IPS-20b (cell line): ENCODE data around the gene ZNF107.
"Not testable (repeated sequence)": the region's sequence is repeated elsewhere in the genome, so short reads cannot be mapped to it uniquely, and the experiment has no call there.

ENCODE experiments used
- H3K27ac ChIP-seq: one replicate; pipeline ENCODE4 v1.5.1; 2013; ENCODE audit warnings: low read length
- H3K27me3 ChIP-seq: 2 replicates; pipeline ENCODE4 v1.6.1; 2013; ENCODE audit warnings: mild to moderate bottlenecking, low read length, inconsistent platforms; ENCODE audit not compliant: insufficient read depth
- H3K36me3 ChIP-seq: 2 replicates; pipeline ENCODE4 v1.6.1; 2013; ENCODE audit warnings: low read depth, mild to moderate bottlenecking, inconsistent platforms, low read length, moderate library complexity; ENCODE audit not compliant: insufficient read depth
- H3K4me1 ChIP-seq: 2 replicates; pipeline ENCODE4 v1.6.1; 2013; ENCODE audit warnings: mild to moderate bottlenecking, control low read depth, inconsistent platforms, low read length, moderate library complexity; ENCODE audit not compliant: insufficient read depth
- H3K4me3 ChIP-seq: 2 replicates; pipeline ENCODE4 v1.5.1; 2013; ENCODE audit warnings: mild to moderate bottlenecking, low read length, inconsistent platforms
- H3K9ac ChIP-seq: 2 replicates; pipeline ENCODE4 v1.6.1; 2013; ENCODE audit warnings: low read depth, mild to moderate bottlenecking, inconsistent platforms, low read length, moderate library complexity
- H3K9me3 ChIP-seq: 2 replicates; pipeline ENCODE4 v1.6.1; 2013; ENCODE audit warnings: mild to moderate bottlenecking, low read depth, low read length, inconsistent platforms; ENCODE audit not compliant: insufficient read depth

ZNF107 gene

DNA sequence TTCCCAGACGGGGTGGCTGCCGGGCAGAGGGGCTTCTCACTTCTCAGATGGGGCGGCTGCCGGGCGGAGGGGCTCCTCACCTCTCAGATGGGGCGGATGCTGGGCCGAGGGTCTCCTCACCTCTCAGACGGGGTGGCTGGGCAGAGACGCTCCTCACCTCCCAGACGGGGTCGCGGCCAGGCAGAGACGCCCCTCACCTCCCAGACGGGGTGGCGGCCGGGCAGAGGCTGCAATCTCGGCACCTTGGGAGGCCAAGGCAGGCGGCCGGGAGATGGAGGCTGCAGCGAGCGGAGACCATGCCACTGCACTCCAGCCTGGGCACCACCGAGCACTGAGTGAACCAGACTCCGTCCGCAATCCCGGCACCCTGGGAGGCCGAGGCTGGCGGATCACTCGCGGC is 73.0 kb downstream of the ZNF107 start:
- not testable (repeated sequence) for H3K4me3 ChIP-seq, H3K36me3 ChIP-seq, H3K27me3 ChIP-seq, H3K9ac ChIP-seq, H3K4me1 ChIP-seq, H3K27ac ChIP-seq
- peaks cover 44% of the 10 kb centered on the region for H3K9me3 ChIP-seq

DNA sequence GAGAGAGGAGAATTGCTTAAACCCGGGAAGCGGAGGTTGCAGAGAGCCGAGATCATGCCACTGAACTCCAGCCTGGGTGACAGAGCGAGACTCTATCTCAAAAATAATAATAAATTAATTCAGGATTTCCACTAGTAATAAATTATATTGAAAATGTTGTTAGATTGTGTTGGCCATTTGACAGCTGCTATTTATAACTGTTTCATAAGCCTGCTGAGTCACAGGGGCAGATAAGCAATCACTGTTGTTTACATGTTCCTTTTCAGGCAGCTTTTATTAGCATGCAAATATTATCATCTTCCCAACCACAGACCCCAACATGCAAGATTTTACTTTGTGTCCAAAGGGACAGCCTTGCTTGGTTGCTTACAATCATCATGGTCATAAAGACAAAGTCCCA is 78.7 kb downstream of the ZNF107 start:
- H3K4me1 ChIP-seq = no peaks in the 10 kb centered on the region
- H3K4me3 ChIP-seq = no peak overlapping the region
- peaks cover 74% of the 10 kb centered on the region for H3K9me3 ChIP-seq
- H3K9ac ChIP-seq = no peak overlapping the region
- no peaks in the 10 kb centered on the region for H3K36me3 ChIP-seq
- no peak overlapping the region for H3K27ac ChIP-seq
- H3K27me3 ChIP-seq = no peaks in the 10 kb centered on the region

DNA sequence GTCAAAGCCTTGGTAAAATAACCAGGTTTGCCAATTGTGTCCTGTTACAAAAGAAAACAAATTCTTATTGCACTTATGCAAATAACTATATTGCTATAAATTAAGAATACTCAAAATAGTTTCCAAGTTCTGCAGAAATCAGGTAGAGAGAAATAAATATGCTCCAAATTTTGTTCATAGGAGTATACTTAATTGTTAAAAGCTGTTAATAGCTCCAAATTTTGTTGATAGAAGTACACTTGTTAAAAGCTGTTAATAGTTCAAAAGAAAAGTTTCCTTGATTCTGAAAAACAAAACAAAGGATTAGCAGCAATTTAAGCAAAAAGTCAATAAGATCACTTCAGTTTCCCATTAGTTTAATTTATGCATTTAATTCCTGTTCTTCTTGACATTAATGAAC is 81.9 kb downstream of the ZNF107 start:
- Histone ChIP-seq H3K4me1 (no peaks in the 10 kb centered on the region), H3K27ac (no peak overlapping the region), H3K4me3 (no peak overlapping the region), H3K9ac (no peak overlapping the region), H3K27me3 (no peaks in the 10 kb centered on the region), H3K9me3 (peaks cover 78% of the 10 kb centered on the region), H3K36me3 (no peaks in the 10 kb centered on the region)

DNA sequence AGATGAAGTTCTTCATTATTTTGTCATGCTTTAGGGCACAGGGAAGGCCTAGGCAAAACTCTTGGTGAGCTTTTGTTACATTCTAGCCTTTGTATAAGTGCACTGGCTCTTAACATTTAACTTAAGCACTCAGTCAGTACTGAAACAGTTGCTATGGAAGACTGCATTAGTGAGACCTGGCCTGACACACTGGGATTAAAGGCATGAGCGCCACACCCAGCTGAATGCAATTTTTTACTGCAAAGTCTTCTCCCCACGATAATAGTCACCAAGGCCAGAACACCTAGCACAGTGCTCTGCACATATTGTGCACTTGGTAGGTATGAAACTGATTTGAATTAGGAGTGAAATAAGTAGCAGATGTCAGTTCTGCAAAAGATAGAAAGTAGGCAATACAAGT is 87.1 kb downstream of the ZNF107 start:
- Histone ChIP-seq H3K4me3 (no peak overlapping the region), H3K36me3 (no peaks in the 10 kb centered on the region), H3K4me1 (no peaks in the 10 kb centered on the region), H3K9me3 (peaks cover 78% of the 10 kb centered on the region), H3K27me3 (no peaks in the 10 kb centered on the region), H3K27ac (no peak overlapping the region), H3K9ac (no peak overlapping the region)

DNA sequence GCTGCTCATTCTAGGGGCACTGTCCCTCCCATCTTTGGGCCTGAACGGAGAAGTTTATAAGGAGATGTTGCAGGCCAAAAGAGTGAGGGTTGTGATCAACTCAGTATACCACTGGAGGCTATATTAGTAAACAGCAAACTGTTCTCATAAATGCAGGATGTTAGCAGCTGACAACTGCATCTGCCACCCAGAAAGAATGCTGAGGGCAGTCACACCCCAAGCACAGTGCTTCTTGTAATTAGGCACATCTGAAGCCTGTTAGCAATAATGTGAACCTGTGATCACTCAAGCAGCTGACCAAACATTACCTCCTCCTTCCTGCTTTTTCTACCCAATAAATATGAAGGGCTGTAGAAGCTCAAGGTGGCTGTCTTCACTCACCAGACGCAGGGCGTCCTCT is 89.9 kb downstream of the ZNF107 start:
- Histone ChIP-seq H3K4me1 (no peaks in the 10 kb centered on the region), H3K9me3 (peaks cover 73% of the 10 kb centered on the region), H3K27me3 (no peaks in the 10 kb centered on the region), H3K9ac (no peak overlapping the region), H3K36me3 (no peaks in the 10 kb centered on the region), H3K4me3 (no peak overlapping the region), H3K27ac (no peak overlapping the region)

DNA sequence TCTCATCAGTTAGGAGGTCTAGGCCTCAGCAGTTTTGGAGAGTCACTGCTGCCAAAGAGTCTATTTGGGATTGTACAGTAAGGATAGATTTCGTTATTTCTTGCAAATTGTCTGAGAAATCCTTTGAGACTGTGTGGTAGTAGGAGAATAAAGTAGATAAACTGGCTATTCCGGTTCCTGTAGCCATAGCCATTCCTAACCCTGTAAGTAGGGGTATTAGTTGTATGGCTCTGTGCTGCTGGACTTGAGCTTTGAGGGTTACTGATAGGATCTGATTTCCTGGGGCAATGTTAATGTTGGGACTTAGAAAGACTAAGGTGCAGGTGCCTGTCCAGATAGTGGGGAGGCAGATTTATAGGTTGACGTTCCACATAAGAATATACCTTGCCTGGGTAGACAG is 92.2 kb downstream of the ZNF107 start:
- no peaks in the 10 kb centered on the region for H3K27me3 ChIP-seq
- no peaks in the 10 kb centered on the region for H3K4me1 ChIP-seq
- no peak overlapping the region for H3K4me3 ChIP-seq
- H3K9me3 ChIP-seq = peaks cover 68% of the 10 kb centered on the region
- no peaks in the 10 kb centered on the region for H3K36me3 ChIP-seq
- H3K9ac ChIP-seq = no peak overlapping the region
- H3K27ac ChIP-seq = no peak overlapping the region
